ENCODE data around the gene PLEKHA6. TPM values are rescaled to one million over a fixed set of nuclear protein-coding genes. Genes with fewer than 3 reads are reported as not detected.
A peak's percentile ranks its signal among the peaks of the same experiment; 100 is the strongest.

Gene PLEKHA6
- total RNA-seq, 1 experiment from 2014 or later, result 0.30 TPM

DNA sequence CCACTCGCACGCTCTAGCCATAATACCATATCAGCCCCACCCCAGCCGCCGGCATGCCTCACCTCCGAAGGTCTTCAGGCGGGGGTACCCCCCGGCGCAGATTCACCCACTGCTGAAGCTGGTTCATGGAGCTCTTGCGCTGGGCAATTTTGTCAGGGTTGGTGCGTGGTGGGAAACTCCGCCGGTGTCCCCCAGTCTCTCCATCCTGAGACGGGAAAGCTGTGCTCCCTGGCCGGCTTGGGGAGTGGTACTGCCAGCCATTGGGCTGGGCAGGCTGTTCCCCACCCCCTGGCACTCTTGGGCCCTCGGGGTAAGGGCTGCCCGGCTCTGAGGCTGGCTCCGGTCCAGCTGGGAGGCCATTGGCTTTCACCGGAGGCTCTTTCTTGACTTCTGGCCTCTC, 100.5 kb downstream of the PLEKHA6 start:
- no peak for DNase-seq
- H3K9me3 ChIP-seq (ENCODE audit: low read length), result no peaks in the 10 kb centered on the region
- H3K9ac ChIP-seq (ENCODE audit: low read length), result no peak overlapping the region
- H3K4me2 ChIP-seq (ENCODE audit: low read depth, low read length, poor library complexity, severe bottlenecking), result no peak overlapping the region
- H3K4me1 ChIP-seq (ENCODE audit: low read length), result no peaks in the 10 kb centered on the region
- H2AFZ ChIP-seq (ENCODE audit: low read length), result no peak overlapping the region
- H3K79me2 ChIP-seq (ENCODE audit: low read length), result no peaks in the 10 kb centered on the region
- H4K20me1 ChIP-seq (ENCODE audit: insufficient read depth, low read depth, low read length), result no peaks in the 10 kb centered on the region
- H3K36me3 ChIP-seq (ENCODE audit: insufficient read depth, low read length), result no peaks in the 10 kb centered on the region
- H3K9me2 ChIP-seq (replicated peaks; ENCODE audit: insufficient read depth, low read length), result no peaks in the 10 kb centered on the region
- no peaks in the 10 kb centered on the region for H3K27me3 ChIP-seq (ENCODE audit: low read length)
- H3K27ac ChIP-seq (ENCODE audit: low read length), result no peak overlapping the region
- H3K4me3 ChIP-seq (ENCODE audit: low read length), result no peak overlapping the region

DNA sequence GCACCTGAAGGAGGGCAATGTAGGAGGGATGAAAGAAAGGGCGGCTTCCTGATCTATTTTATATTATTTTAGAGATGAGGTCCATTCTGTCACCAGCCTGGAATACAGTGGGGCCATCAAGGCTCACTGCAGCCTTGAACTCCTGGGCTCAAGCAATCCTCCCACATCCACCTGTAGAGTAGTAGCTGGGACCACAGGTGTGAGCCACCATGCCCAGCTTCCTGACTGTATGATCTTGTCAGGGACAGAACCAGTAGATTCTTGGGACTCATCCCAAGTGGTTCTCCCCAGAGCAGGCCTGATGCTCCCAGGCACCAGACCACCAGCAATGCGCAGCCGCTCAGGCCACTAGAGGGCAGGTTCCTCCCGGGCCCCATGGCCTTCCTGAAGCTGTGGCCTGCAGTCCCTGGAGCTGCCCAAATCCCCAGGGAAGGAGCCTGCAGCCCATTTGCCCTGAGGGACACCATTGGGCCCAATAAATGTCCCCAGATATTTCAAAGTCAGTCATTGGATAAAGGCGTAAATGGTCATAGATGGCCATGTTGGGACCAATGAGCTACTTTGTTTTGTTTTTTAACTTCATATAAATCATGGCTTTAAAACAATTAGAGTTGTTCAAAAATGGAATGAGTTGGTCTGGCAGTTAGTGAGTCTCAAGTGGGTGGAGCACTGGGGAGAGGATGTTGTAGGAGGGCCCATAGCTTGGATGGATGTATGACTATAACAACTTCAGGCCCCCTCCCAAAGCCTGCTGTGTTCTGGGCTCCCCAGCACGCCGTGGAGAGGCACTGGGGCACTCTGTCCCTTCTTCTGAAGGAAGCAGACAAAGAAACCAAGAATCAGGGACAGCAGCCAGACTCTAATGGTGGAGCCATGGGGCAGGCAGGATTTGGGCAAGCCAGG, 101.3 kb downstream of the PLEKHA6 start:
- Histone ChIP-seq H2AFZ (ENCODE audit: low read length) (no peak overlapping the region), H3K4me3 (ENCODE audit: low read length) (no peak overlapping the region), H3K4me2 (ENCODE audit: low read depth, low read length, poor library complexity, severe bottlenecking) (no peak overlapping the region), H3K9me3 (ENCODE audit: low read length) (no peaks in the 10 kb centered on the region), H3K27ac (ENCODE audit: low read length) (no peak overlapping the region), H4K20me1 (ENCODE audit: insufficient read depth, low read depth, low read length) (no peaks in the 10 kb centered on the region), H3K9me2 (replicated peaks; ENCODE audit: insufficient read depth, low read length) (no peaks in the 10 kb centered on the region), H3K36me3 (ENCODE audit: insufficient read depth, low read length) (no peaks in the 10 kb centered on the region), H3K27me3 (ENCODE audit: low read length) (no peaks in the 10 kb centered on the region), H3K9ac (ENCODE audit: low read length) (no peak overlapping the region), H3K4me1 (ENCODE audit: low read length) (no peaks in the 10 kb centered on the region), H3K79me2 (ENCODE audit: low read length) (no peaks in the 10 kb centered on the region)
- peak; percentile 56 for DNase-seq

DNA sequence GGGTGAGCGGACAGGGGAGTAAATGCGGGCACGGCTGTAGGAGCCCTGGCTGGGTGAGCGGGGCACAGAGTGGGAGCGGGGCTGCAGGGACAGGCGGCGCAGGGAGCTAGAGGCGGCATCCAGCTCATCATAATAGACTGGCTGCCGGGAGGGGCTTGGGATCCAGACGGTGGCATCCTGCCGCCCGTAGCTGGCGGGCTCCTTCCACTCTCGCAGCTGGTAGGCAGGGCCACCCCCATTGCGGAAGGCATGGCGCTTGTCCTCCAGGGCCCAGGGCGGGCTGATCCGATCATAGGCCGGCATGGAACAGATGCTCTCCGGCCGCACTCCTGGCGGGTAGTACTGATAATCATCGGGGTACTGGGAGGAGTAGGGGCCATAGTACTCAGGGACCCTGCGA, 102.3 kb downstream of the PLEKHA6 start:
- Histone ChIP-seq H3K27ac (ENCODE audit: low read length) (no peak overlapping the region), H2AFZ (ENCODE audit: low read length) (no peak overlapping the region), H4K20me1 (ENCODE audit: insufficient read depth, low read depth, low read length) (no peaks in the 10 kb centered on the region), H3K27me3 (ENCODE audit: low read length) (no peaks in the 10 kb centered on the region), H3K4me1 (ENCODE audit: low read length) (no peaks in the 10 kb centered on the region), H3K4me2 (ENCODE audit: low read depth, low read length, poor library complexity, severe bottlenecking) (no peak overlapping the region), H3K9me3 (ENCODE audit: low read length) (no peaks in the 10 kb centered on the region), H3K9me2 (replicated peaks; ENCODE audit: insufficient read depth, low read length) (no peaks in the 10 kb centered on the region), H3K36me3 (ENCODE audit: insufficient read depth, low read length) (no peaks in the 10 kb centered on the region), H3K79me2 (ENCODE audit: low read length) (no peaks in the 10 kb centered on the region), H3K9ac (ENCODE audit: low read length) (no peak overlapping the region), H3K4me3 (ENCODE audit: low read length) (no peak overlapping the region)
- DNase-seq, result no peak

DNA sequence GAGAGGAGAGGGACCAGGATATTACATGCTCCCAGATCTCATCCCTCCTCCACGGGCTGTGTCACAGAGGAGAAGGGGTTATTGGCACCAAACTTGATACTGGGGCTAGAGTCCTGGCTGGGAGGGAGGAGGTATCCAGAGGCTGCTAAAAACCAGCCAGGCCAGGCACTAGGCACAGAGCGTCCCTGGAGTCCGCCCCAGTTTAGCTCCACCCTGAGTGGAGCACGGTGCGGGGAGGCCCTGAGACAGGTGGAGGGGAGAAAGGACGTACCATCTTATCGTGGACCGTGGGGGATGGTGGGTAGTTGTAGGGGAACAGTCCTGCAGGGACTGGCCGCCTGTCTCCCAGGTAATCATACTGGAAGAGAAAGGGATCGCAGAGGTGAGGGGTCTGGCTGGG, 103.2 kb downstream of the PLEKHA6 start:
- Histone ChIP-seq H3K27me3 (ENCODE audit: low read length) (no peaks in the 10 kb centered on the region), H3K4me1 (ENCODE audit: low read length) (no peaks in the 10 kb centered on the region), H3K4me3 (ENCODE audit: low read length) (no peak overlapping the region), H3K4me2 (ENCODE audit: low read depth, low read length, poor library complexity, severe bottlenecking) (no peak overlapping the region), H3K79me2 (ENCODE audit: low read length) (no peaks in the 10 kb centered on the region), H2AFZ (ENCODE audit: low read length) (no peak overlapping the region), H3K9me2 (replicated peaks; ENCODE audit: insufficient read depth, low read length) (no peaks in the 10 kb centered on the region), H3K27ac (ENCODE audit: low read length) (no peak overlapping the region), H3K36me3 (ENCODE audit: insufficient read depth, low read length) (no peaks in the 10 kb centered on the region), H4K20me1 (ENCODE audit: insufficient read depth, low read depth, low read length) (no peaks in the 10 kb centered on the region), H3K9ac (ENCODE audit: low read length) (no peak overlapping the region), H3K9me3 (ENCODE audit: low read length) (no peaks in the 10 kb centered on the region)
- DNase-seq, result no peak

DNA sequence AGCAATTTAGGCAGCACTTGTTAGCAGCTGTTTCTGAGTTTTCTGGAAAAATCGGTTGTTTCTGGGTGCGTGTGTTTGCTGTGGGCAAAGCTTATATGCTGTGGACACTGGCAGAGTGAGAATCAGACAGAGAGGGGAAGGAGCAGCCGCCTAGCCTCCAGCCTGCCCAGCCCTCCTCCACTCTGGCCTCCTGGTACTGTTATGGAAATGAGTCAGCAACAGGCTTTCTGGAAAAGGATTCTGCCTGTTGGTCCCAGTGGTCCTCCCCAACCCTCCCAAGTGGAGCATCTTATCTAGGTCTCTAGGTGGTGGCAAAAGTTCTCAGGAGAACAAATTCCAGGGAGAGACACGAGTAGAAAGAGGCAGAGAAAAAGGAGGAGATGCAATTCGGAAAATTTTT, 103.8 kb downstream of the PLEKHA6 start:
- no peaks in the 10 kb centered on the region for H3K4me1 ChIP-seq (ENCODE audit: low read length)
- no peaks in the 10 kb centered on the region for H3K9me2 ChIP-seq (replicated peaks; ENCODE audit: insufficient read depth, low read length)
- H3K9me3 ChIP-seq (ENCODE audit: low read length), result no peaks in the 10 kb centered on the region
- no peaks in the 10 kb centered on the region for H3K79me2 ChIP-seq (ENCODE audit: low read length)
- H3K4me2 ChIP-seq (ENCODE audit: low read depth, low read length, poor library complexity, severe bottlenecking), result no peak overlapping the region
- no peaks in the 10 kb centered on the region for H3K36me3 ChIP-seq (ENCODE audit: insufficient read depth, low read length)
- no peaks in the 10 kb centered on the region for H3K27me3 ChIP-seq (ENCODE audit: low read length)
- H3K9ac ChIP-seq (ENCODE audit: low read length), result no peak overlapping the region
- no peaks in the 10 kb centered on the region for H4K20me1 ChIP-seq (ENCODE audit: insufficient read depth, low read depth, low read length)
- no peak for DNase-seq
- H3K27ac ChIP-seq (ENCODE audit: low read length), result no peak overlapping the region
- no peak overlapping the region for H2AFZ ChIP-seq (ENCODE audit: low read length)
- H3K4me3 ChIP-seq (ENCODE audit: low read length), result no peak overlapping the region

DNA sequence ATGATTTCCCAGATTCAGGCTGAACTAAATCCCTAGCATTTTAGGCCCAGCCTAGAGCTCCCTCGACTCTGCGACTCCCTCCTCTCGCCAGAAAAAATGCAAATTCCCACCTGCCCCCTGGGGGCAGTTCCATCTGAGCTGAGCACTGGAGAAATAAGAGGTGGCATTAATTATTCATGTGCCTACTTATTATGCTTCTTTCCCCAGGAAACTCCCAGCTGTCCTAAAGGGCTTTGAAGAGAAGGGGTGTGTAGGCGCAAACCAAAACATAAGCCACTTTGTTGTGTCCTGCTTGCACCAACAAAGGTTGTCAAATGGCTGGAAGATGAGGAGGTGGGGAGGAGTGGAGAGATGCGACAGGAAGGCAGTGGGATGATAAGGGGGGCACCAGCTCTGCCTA, 104.5 kb downstream of the PLEKHA6 start:
- H3K27ac ChIP-seq (ENCODE audit: low read length), result no peak overlapping the region
- H3K9me2 ChIP-seq (replicated peaks; ENCODE audit: insufficient read depth, low read length), result no peaks in the 10 kb centered on the region
- no peaks in the 10 kb centered on the region for H3K27me3 ChIP-seq (ENCODE audit: low read length)
- no peak overlapping the region for H3K9ac ChIP-seq (ENCODE audit: low read length)
- no peak overlapping the region for H3K4me2 ChIP-seq (ENCODE audit: low read depth, low read length, poor library complexity, severe bottlenecking)
- H3K4me1 ChIP-seq (ENCODE audit: low read length), result no peaks in the 10 kb centered on the region
- no peak for DNase-seq
- no peaks in the 10 kb centered on the region for H3K79me2 ChIP-seq (ENCODE audit: low read length)
- H3K4me3 ChIP-seq (ENCODE audit: low read length), result no peak overlapping the region
- H2AFZ ChIP-seq (ENCODE audit: low read length), result no peak overlapping the region
- H3K9me3 ChIP-seq (ENCODE audit: low read length), result no peaks in the 10 kb centered on the region
- H3K36me3 ChIP-seq (ENCODE audit: insufficient read depth, low read length), result no peaks in the 10 kb centered on the region
- no peaks in the 10 kb centered on the region for H4K20me1 ChIP-seq (ENCODE audit: insufficient read depth, low read depth, low read length)

DNA sequence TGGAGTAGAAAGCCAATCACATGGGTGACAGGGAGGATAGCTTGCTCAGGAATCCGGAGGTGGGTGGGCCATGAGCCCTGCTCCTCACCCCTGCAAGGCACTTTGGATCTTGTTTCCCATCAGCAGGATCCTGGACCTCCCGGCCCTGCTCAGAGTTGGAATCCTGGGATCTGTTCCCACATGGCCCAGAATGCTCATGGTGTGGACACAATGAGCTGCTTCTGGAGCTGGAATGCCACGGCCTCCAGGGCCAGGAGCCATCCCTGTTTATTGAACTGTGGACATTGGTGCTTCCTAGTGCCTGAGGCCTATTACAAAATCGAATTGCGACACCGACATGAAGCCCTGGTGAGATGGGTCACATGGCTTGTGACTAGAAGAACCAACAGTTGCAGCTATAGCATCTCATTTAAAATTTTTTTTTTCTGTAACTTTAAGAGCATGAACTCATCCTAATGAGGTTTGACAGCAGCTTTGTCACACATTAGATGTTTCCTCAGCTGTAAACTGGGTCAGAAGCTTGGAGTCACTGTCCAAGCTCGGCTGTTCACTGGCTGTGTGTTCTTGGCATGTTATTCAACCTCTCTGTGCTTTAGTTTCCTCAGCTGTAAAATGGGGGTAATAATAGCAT, 105.6 kb downstream of the PLEKHA6 start:
- Histone ChIP-seq H3K9ac (ENCODE audit: low read length) (no peak overlapping the region), H3K4me2 (ENCODE audit: low read depth, low read length, poor library complexity, severe bottlenecking) (no peak overlapping the region)

DNA sequence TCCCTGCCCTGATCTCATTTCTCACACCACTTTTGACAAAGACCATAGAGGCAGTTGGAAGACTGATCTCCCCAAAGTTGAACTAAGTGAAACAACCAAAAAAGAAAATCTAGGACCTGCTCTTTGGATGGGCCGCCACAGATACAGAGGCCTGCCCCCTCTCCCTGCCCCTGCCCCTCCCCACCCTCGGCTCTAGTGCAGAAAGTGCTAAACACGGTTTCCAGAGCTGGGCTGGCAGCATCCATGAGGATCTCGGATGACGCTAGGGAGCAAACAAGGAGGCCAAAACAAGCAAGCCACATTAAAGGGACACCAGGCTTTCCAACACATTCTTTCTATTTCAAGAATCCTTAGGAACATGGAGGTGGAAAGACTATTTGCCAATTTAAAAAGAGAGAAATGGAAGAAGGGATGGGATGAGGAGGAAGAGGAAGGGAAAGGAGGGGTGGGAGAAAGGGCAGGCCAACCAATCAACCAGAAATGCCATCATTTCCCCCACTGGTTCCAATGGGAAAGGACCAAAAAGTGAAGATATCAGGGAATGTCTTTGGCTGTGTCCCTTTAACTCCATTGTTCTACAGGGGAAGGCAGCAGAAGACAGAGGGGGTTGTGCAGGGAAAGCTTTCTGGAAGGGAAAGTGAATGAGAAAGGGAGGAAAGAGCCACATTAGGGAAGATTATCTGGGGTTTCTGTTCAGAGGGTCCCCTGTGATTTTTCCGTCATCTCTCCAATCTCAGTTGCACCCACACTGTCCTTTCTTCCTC, 107.6 kb downstream of the PLEKHA6 start:
- Histone ChIP-seq H3K4me2 (ENCODE audit: low read depth, low read length, poor library complexity, severe bottlenecking) (no peak overlapping the region), H3K27me3 (ENCODE audit: low read length) (no peaks in the 10 kb centered on the region), H3K9me3 (ENCODE audit: low read length) (no peaks in the 10 kb centered on the region), H3K9me2 (replicated peaks; ENCODE audit: insufficient read depth, low read length) (no peaks in the 10 kb centered on the region), H3K4me1 (ENCODE audit: low read length) (no peaks in the 10 kb centered on the region), H4K20me1 (ENCODE audit: insufficient read depth, low read depth, low read length) (no peaks in the 10 kb centered on the region), H3K36me3 (ENCODE audit: insufficient read depth, low read length) (no peaks in the 10 kb centered on the region), H3K79me2 (ENCODE audit: low read length) (no peaks in the 10 kb centered on the region), H3K9ac (ENCODE audit: low read length) (no peak overlapping the region), H3K4me3 (ENCODE audit: low read length) (no peak overlapping the region), H2AFZ (ENCODE audit: low read length) (no peak overlapping the region), H3K27ac (ENCODE audit: low read length) (no peak overlapping the region)
- no peak for DNase-seq

More for the DNA sequence above, 105.6 kb downstream of the PLEKHA6 start:
- Histone ChIP-seq H3K9me3 (ENCODE audit: low read length) (no peaks in the 10 kb centered on the region), H3K4me1 (ENCODE audit: low read length) (no peaks in the 10 kb centered on the region), H3K4me3 (ENCODE audit: low read length) (no peak overlapping the region), H4K20me1 (ENCODE audit: insufficient read depth, low read depth, low read length) (no peaks in the 10 kb centered on the region), H3K79me2 (ENCODE audit: low read length) (no peaks in the 10 kb centered on the region), H3K27ac (ENCODE audit: low read length) (no peak overlapping the region), H3K27me3 (ENCODE audit: low read length) (no peaks in the 10 kb centered on the region), H3K36me3 (ENCODE audit: insufficient read depth, low read length) (no peaks in the 10 kb centered on the region), H2AFZ (ENCODE audit: low read length) (no peak overlapping the region), H3K9me2 (replicated peaks; ENCODE audit: insufficient read depth, low read length) (no peaks in the 10 kb centered on the region)
- DNase-seq, result no peak

Data from Karpas-422 (cell line).